ENCODE data around the gene ATP1B2. TPM values are rescaled to one million over a fixed set of nuclear protein-coding genes. Genes with fewer than 3 reads are reported as not detected.

The ATP1B2 gene
- total RNA-seq, 1 experiment from 2014 or later, result not detected

Other genes with a start within 250 kb of the ATP1B2 start
- 71.7 and 80.4 TPM in 2 replicates for gene TMEM256, start 246.8 kb upstream of the ATP1B2 start, total RNA-seq (2014; rRNA removed; shearing (Covaris generic))
- 11.3 and 12.3 TPM in 2 replicates for gene NLGN2, start 243.1 kb upstream of the ATP1B2 start, total RNA-seq (2014; rRNA removed; shearing (Covaris generic))
- not detected in 2 replicates for gene SPEM1, start 230.6 kb upstream of the ATP1B2 start, total RNA-seq (2014; rRNA removed; shearing (Covaris generic))
- not detected in 2 replicates for gene SPEM2, start 225.3 kb upstream of the ATP1B2 start, total RNA-seq (2014; rRNA removed; shearing (Covaris generic))
- gene SPEM3, start 222.1 kb upstream of the ATP1B2 start, total RNA-seq (2014; rRNA removed; shearing (Covaris generic)), result not detected in 2 replicates
- 2.5 and 7.4 TPM in 2 replicates for gene TMEM102, start 215.5 kb upstream of the ATP1B2 start, total RNA-seq (2014; rRNA removed; shearing (Covaris generic))
- 0.89 TPM in 1 of 2 replicates, not detected in the other for gene FGF11, start 211.4 kb upstream of the ATP1B2 start, total RNA-seq (2014; rRNA removed; shearing (Covaris generic))
- gene CHRNB1, start 205.9 kb upstream of the ATP1B2 start, total RNA-seq (2014; rRNA removed; shearing (Covaris generic)), result 14.1 and 20.2 TPM in 2 replicates
- gene ZBTB4, start 171.3 kb upstream of the ATP1B2 start, total RNA-seq (2014; rRNA removed; shearing (Covaris generic)), result 24.8 and 28.4 TPM in 2 replicates
- gene SLC35G6, start 169.5 kb upstream of the ATP1B2 start, total RNA-seq (2014; rRNA removed; shearing (Covaris generic)), result not detected in 2 replicates
- 17.8 and 23.4 TPM in 2 replicates for gene POLR2A, start 166.6 kb upstream of the ATP1B2 start, total RNA-seq (2014; rRNA removed; shearing (Covaris generic))
- gene TNFSF12, start 101.9 kb upstream of the ATP1B2 start, total RNA-seq (2014; rRNA removed; shearing (Covaris generic)), result 9.3 and 17.0 TPM in 2 replicates
- 3.7 and 4.1 TPM in 2 replicates for gene TNFSF13, start 92.2 kb upstream of the ATP1B2 start, total RNA-seq (2014; rRNA removed; shearing (Covaris generic))
- gene SENP3, start 89.0 kb upstream of the ATP1B2 start, total RNA-seq (2014; rRNA removed; shearing (Covaris generic)), result 162 and 170 TPM in 2 replicates
- 11.5 and 15.6 TPM in 2 replicates for gene CD68, start 71.3 kb upstream of the ATP1B2 start, total RNA-seq (2014; rRNA removed; shearing (Covaris generic))
- gene MPDU1, start 67.1 kb upstream of the ATP1B2 start, total RNA-seq (2014; rRNA removed; shearing (Covaris generic)), result 246 and 350 TPM in 2 replicates
- gene SOX15, start 60.8 kb upstream of the ATP1B2 start, total RNA-seq (2014; rRNA removed; shearing (Covaris generic)), result 2.0 and 7.2 TPM in 2 replicates
- 61.1 and 76.5 TPM in 2 replicates for gene FXR2, start 36.0 kb upstream of the ATP1B2 start, total RNA-seq (2014; rRNA removed; shearing (Covaris generic))
- gene SAT2, start 23.1 kb upstream of the ATP1B2 start, total RNA-seq (2014; rRNA removed; shearing (Covaris generic)), result 64.0 and 77.4 TPM in 2 replicates
- 2.8 TPM in 1 of 2 replicates, not detected in the other for gene SHBG, start 20.8 kb upstream of the ATP1B2 start, total RNA-seq (2014; rRNA removed; shearing (Covaris generic))
- gene TP53, start 36.6 kb downstream of the ATP1B2 start, total RNA-seq (2014; rRNA removed; shearing (Covaris generic)), result 99.3 and 107 TPM in 2 replicates
- gene WRAP53, start 37.6 kb downstream of the ATP1B2 start, total RNA-seq (2014; rRNA removed; shearing (Covaris generic)), result 26.0 and 27.4 TPM in 2 replicates
- 7.6 and 11.3 TPM in 2 replicates for gene EFNB3, start 54.3 kb downstream of the ATP1B2 start, total RNA-seq (2014; rRNA removed; shearing (Covaris generic))
- 0.17 TPM in 2 replicates for gene DNAH2, start 66.8 kb downstream of the ATP1B2 start, total RNA-seq (2014; rRNA removed; shearing (Covaris generic))
- gene KDM6B, start 183.3 kb downstream of the ATP1B2 start, total RNA-seq (2014; rRNA removed; shearing (Covaris generic)), result 0.16 and 0.93 TPM in 2 replicates
- not detected in 2 replicates for gene TMEM88, start 204.1 kb downstream of the ATP1B2 start, total RNA-seq (2014; rRNA removed; shearing (Covaris generic))
- gene NAA38, start 206.6 kb downstream of the ATP1B2 start, total RNA-seq (2014; rRNA removed; shearing (Covaris generic)), result 200 and 243 TPM in 2 replicates
- gene CYB5D1, start 207.1 kb downstream of the ATP1B2 start, total RNA-seq (2014; rRNA removed; shearing (Covaris generic)), result 15.7 and 18.4 TPM in 2 replicates
- 89.2 and 104 TPM in 2 replicates for gene CHD3, start 237.9 kb downstream of the ATP1B2 start, total RNA-seq (2014; rRNA removed; shearing (Covaris generic))